Breast epithelium (tissue), 3 donors: Measurements from ENCODE around the gene SLC36A1.

ENCODE experiments used
- CTCF ChIP-seq, 3 donors: fragments of 450-650 bp; IDR thresholded peaks; one replicate each; pipeline ENCODE4 v1.5.1; 2016 to 2017; ENCODE audit warnings: antibody characterized with exemption in 3 of 3, mild to moderate bottlenecking in 3 of 3, moderate library complexity in 3 of 3
- POLR2A ChIP-seq: fragments of 450-650 bp; IDR thresholded peaks from one replicate; pipeline ENCODE4 v1.6.1; 2016; ENCODE audit warnings: antibody characterized with exemption, mild to moderate bottlenecking, moderate library complexity
- POLR2AphosphoS5 ChIP-seq, 3 donors: sonication (generic); formaldehyde crosslinking; IDR thresholded peaks; one replicate each; pipeline ENCODE4 v1.6.1; 2017; ENCODE audit warnings: antibody characterized with exemption in 3 of 3

GRCh38 chr5:151537044-151537443, 89.6 kb downstream of the SLC36A1 start:
- TF ChIP-seq CTCF (IDR thresholded peaks at IDR 0.05) (no peak), POLR2A (no peak), POLR2AphosphoS5 (IDR thresholded peaks at IDR 0.05) (no peak)
